22Rv1 (cell line): ENCODE results near the gene RGS7.

Source experiments
- ZFX ChIP-seq: fragments of 450-650 bp; IDR thresholded peaks from 2 replicates; pipeline ENCODE4 v1.6.1; 2017; ENCODE audit warnings: antibody characterized with exemption, borderline replicate concordance
- TF ChIP-seq, protein P1 (sequence below): fragments of 450-650 bp; IDR thresholded peaks from 2 replicates; pipeline ENCODE4 v1.5.1; 2017; ENCODE audit warnings: mild to moderate bottlenecking

DNA sequence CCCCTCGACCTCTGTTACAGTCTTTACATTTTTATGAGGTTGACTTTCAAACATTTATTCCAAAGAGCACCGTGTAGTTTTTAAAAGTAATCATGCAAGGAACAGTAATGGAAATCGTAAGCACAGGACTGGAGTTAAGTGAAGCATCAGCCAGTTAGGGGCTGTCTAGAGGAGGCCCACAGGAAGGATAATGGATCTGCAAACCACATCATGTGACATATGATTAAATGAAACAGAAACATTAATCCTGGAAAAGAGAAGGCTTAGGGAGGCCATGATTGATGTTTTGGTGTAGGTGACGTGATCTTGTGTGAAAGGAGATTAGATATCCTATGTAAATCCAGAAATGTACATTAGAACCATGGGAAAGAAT, 25.0 kb downstream of the RGS7 start:
- TF ChIP-seq, protein P1, sequence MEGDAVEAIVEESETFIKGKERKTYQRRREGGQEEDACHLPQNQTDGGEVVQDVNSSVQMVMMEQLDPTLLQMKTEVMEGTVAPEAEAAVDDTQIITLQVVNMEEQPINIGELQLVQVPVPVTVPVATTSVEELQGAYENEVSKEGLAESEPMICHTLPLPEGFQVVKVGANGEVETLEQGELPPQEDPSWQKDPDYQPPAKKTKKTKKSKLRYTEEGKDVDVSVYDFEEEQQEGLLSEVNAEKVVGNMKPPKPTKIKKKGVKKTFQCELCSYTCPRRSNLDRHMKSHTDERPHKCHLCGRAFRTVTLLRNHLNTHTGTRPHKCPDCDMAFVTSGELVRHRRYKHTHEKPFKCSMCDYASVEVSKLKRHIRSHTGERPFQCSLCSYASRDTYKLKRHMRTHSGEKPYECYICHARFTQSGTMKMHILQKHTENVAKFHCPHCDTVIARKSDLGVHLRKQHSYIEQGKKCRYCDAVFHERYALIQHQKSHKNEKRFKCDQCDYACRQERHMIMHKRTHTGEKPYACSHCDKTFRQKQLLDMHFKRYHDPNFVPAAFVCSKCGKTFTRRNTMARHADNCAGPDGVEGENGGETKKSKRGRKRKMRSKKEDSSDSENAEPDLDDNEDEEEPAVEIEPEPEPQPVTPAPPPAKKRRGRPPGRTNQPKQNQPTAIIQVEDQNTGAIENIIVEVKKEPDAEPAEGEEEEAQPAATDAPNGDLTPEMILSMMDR, result no peak
- no peak for TF ChIP-seq ZFX
